Peyer's patch (tissue), 4 donors: Measurements from ENCODE around the gene SAP25.

Source experiments
- POLR2A ChIP-seq, 2 donors: fragments of 450-650 bp; IDR thresholded peaks; one replicate each; pipeline ENCODE4 v1.5.1; 2017; ENCODE audit warnings: antibody characterized with exemption in 2 of 2, mild to moderate bottlenecking in 2 of 2, moderate library complexity in 2 of 2
- TF ChIP-seq, protein P1 (sequence below), 6 experiments: fragments of 450-650 bp in 4 of 6; fragments of 200-600 bp in 2 of 6; sonication (generic) in 1 of 6; IDR thresholded peaks; one replicate each; pipeline ENCODE4 v1.5.1; 2017 to 2019; ENCODE audit warnings: antibody characterized with exemption in 6 of 6, mild to moderate bottlenecking in 3 of 6, moderate library complexity in 1 of 6

GRCh38 chr7:100568176-100568895, 5.4 kb downstream of the SAP25 start:
- TF ChIP-seq, protein P1, sequence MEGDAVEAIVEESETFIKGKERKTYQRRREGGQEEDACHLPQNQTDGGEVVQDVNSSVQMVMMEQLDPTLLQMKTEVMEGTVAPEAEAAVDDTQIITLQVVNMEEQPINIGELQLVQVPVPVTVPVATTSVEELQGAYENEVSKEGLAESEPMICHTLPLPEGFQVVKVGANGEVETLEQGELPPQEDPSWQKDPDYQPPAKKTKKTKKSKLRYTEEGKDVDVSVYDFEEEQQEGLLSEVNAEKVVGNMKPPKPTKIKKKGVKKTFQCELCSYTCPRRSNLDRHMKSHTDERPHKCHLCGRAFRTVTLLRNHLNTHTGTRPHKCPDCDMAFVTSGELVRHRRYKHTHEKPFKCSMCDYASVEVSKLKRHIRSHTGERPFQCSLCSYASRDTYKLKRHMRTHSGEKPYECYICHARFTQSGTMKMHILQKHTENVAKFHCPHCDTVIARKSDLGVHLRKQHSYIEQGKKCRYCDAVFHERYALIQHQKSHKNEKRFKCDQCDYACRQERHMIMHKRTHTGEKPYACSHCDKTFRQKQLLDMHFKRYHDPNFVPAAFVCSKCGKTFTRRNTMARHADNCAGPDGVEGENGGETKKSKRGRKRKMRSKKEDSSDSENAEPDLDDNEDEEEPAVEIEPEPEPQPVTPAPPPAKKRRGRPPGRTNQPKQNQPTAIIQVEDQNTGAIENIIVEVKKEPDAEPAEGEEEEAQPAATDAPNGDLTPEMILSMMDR (IDR thresholded peaks at IDR 0.05) = no peak
- TF ChIP-seq POLR2A (IDR thresholded peaks at IDR 0.05) = no peak
